ENCODE results near the gene CNST.

CNST gene

GRCh38 chr1:246566128-246566812 is at the start of gene CNST, which contains the start of gene TFB2M:
CNST (plus strand) TSS chr1:246566456; CDS start chr1:246591563, 25,107 bp downstream.
TFB2M (minus strand) TSS chr1:246566261; CDS start chr1:246566138, 123 bp downstream.
- FAIRE-seq: peak; percentile 97

- no peak for FAIRE-seq
Observed at GRCh38 chr1:246517391-246517790, 48.9 kb upstream of the CNST start.

- FAIRE-seq: no peak
Observed at GRCh38 chr1:246518456-246519205, 47.6 kb upstream of the CNST start.

GRCh38 chr1:246519514-246519913 is 46.7 kb upstream of the CNST start:
- no peak for FAIRE-seq

- FAIRE-seq: no peak
Observed at GRCh38 chr1:246526380-246526779, 39.9 kb upstream of the CNST start.

- no peak for FAIRE-seq
Observed at GRCh38 chr1:246526915-246527314, 39.3 kb upstream of the CNST start.

GRCh38 chr1:246527402-246528088 is 38.7 kb upstream of the CNST start:
- FAIRE-seq: no peak

- no peak for FAIRE-seq
Observed at GRCh38 chr1:246528933-246529731, 37.1 kb upstream of the CNST start.

GRCh38 chr1:246530482-246530881 is 35.8 kb upstream of the CNST start:
- FAIRE-seq: no peak

- FAIRE-seq: no peak
Observed at GRCh38 chr1:246532519-246532918, 33.7 kb upstream of the CNST start.

- no peak for FAIRE-seq
Observed at GRCh38 chr1:246533371-246533905, 32.8 kb upstream of the CNST start.

GRCh38 chr1:246534114-246534513 is 32.1 kb upstream of the CNST start:
- no peak for FAIRE-seq

- no peak for FAIRE-seq
Observed at GRCh38 chr1:246537441-246537840, 28.8 kb upstream of the CNST start.

GRCh38 chr1:246537887-246538286 is 28.4 kb upstream of the CNST start:
- FAIRE-seq: no peak

- FAIRE-seq: no peak
Observed at GRCh38 chr1:246540738-246541491, 25.3 kb upstream of the CNST start.

GRCh38 chr1:246544001-246544400 is 22.3 kb upstream of the CNST start:
- no peak for FAIRE-seq

- no peak for FAIRE-seq
Observed at GRCh38 chr1:246549665-246550064, 16.6 kb upstream of the CNST start.

- no peak for FAIRE-seq
Observed at GRCh38 chr1:246550402-246550801, 15.9 kb upstream of the CNST start.

GRCh38 chr1:246552110-246552509 is 14.1 kb upstream of the CNST start:
- no peak for FAIRE-seq

GRCh38 chr1:246554201-246554600 is 12.1 kb upstream of the CNST start:
- no peak for FAIRE-seq

- no peak for FAIRE-seq
Observed at GRCh38 chr1:246558041-246558440, 8.2 kb upstream of the CNST start.

- FAIRE-seq: no peak
Observed at GRCh38 chr1:246559310-246559709, 6.9 kb upstream of the CNST start.

Measured in G401.6 (cell line).